Regular cardiac myocyte (primary cell): ENCODE data around the gene RNF8. TPM values are rescaled to one million over a fixed set of nuclear protein-coding genes. Genes with fewer than 3 reads are reported as not detected.

Experiments
- total RNA-seq: library from RNA; depleted of rRNA; stranded (reverse); fragments of >200 nt; gene quantifications from 2 replicates; pipeline ENCODE4 v1.2.3, GENCODE V29; 2014

Gene RNF8
- 21.9 and 27.9 TPM in 2 replicates for total RNA-seq

GRCh38 chr6:37353761-37354525 is at the start of gene RNF8:
TSS of gene RNF8 (plus strand) at chr6:37353983. CDS start at chr6:37354165, 182 bp downstream.

GRCh38 chr6:37432916-37433656 is 79.3 kb downstream of the RNF8 start, which contains the start of gene CMTR1:
TSS of gene CMTR1 (plus strand) at chr6:37433221. CDS start at chr6:37435630, 2,409 bp downstream.

Other genes starting within 250 kb of the RNF8 start
- gene PIM1, start 183.8 kb upstream of the RNF8 start, total RNA-seq: 7.9 and 30.2 TPM in 2 replicates
- gene TBC1D22B, start 96.2 kb upstream of the RNF8 start, total RNA-seq: 6.5 and 8.2 TPM in 2 replicates
- 1.2 and 2.5 TPM in 2 replicates for gene TMEM217, start 95.8 kb upstream of the RNF8 start, total RNA-seq
- gene CMTR1, start 79.2 kb downstream of the RNF8 start, total RNA-seq: 31.8 and 37.2 TPM in 2 replicates
- gene CCDC167, start 145.9 kb downstream of the RNF8 start, total RNA-seq: 24.8 and 39.3 TPM in 2 replicates